GM12878 (cell line): Measurements from ENCODE around the gene CHST5. TPM values are rescaled to one million over a fixed set of nuclear protein-coding genes. Genes with fewer than 3 reads are reported as not detected.

Experiments used
- ATAC-seq: fragments of 200-7000 bp; cut with Tn5 transposase; 3 replicates; pipeline ENCODE4 v1.9.1; 2020; ENCODE audit warnings: mild to moderate bottlenecking, moderate library complexity
- BruUV-seq: library from RNA; stranded (reverse); fragments of 400-500 nt; replicated peaks from 2 replicates; lab custom pipeline; 2021; lab: Mats Ljungman, UMichigan
- CTCF ChIA-PET: fragments of 300-600 bp; sonication (Branson Sonifier 250); formaldehyde crosslinking; extraction: SDS; loops from one replicate; lab custom pipeline; 2021; ENCODE audit warnings: inconsistent platforms; lab: Yijun Ruan, JAX
- POLR2A ChIA-PET: fragments of 350-600 bp; formaldehyde crosslinking; extraction: SDS; loops from one replicate; lab custom pipeline; 2021; ENCODE audit warnings: inconsistent platforms; lab: Charles Lee
- RAD21 ChIA-PET: fragments of 300-600 bp; sonication (Branson Sonifier 250); formaldehyde crosslinking; loops from one replicate; lab custom pipeline; 2023; ENCODE audit warnings: antibody characterized with exemption; ENCODE audit not compliant: unreplicated experiment; lab: Charles Lee
- SMC1A ChIA-PET: fragments of 300-600 bp; sonication (Branson Sonifier 250); formaldehyde crosslinking; loops from one replicate; lab custom pipeline; 2023; ENCODE audit not compliant: unreplicated experiment, uncharacterized antibody; lab: Charles Lee
- DNase-seq: peaks from one replicate; pipeline ENCODE4 v3.0.0-alpha.2; 2011; ENCODE audit warnings: low read depth, low spot score
- FAIRE-seq: peaks from 3 replicates; lab custom pipeline; 2011; peaks lifted over from hg19 to GRCh38; lab: Jason Lieb, UNC
- H2AFZ ChIP-seq: 2 replicates; pipeline ENCODE4 v1.6.0; 2011; ENCODE audit warnings: low read depth, low read length, control low read depth; ENCODE audit not compliant: control insufficient read depth
- H3K27ac ChIP-seq: 2 replicates; pipeline ENCODE4 v1.5.1; 2011; ENCODE audit warnings: control low read depth; ENCODE audit not compliant: control insufficient read depth, insufficient read depth
- H3K27me3 ChIP-seq, 2 experiments: replicated peaks in 1 of 2; 2 replicates each; pipeline versions ENCODE4 v1.6.0 to v1.6.1; 2011; ENCODE audit warnings: low read length in 1 of 2; ENCODE audit not compliant: control insufficient read depth in 2 of 2, insufficient read depth in 2 of 2
- H3K36me3 ChIP-seq, 2 experiments: 2 replicates each; pipeline ENCODE4 v1.5.1; 2011; ENCODE audit warnings: low read length in 1 of 2; ENCODE audit not compliant: control insufficient read depth in 2 of 2, insufficient read depth in 2 of 2
- H3K4me1 ChIP-seq: 2 replicates; pipeline ENCODE4 v1.6.1; 2011; ENCODE audit warnings: mild to moderate bottlenecking, low read length, moderate library complexity, mixed read lengths; ENCODE audit not compliant: control insufficient read depth, insufficient read depth
- H3K4me2 ChIP-seq: 2 replicates; pipeline ENCODE4 v1.6.0; 2011; ENCODE audit warnings: control low read depth; ENCODE audit not compliant: control insufficient read depth, insufficient read depth
- H3K4me3 ChIP-seq: fragments of 200-600 bp; sonication (generic); 2 replicates; pipeline ENCODE4 v1.5.1; 2016
- H3K79me2 ChIP-seq: 2 replicates; pipeline ENCODE4 v1.6.0; 2011; ENCODE audit warnings: low read length; ENCODE audit not compliant: control insufficient read depth, insufficient read depth
- H3K9ac ChIP-seq: 2 replicates; pipeline ENCODE4 v1.8.0; 2011; ENCODE audit warnings: low read length, control low read depth, mixed read lengths; ENCODE audit not compliant: control insufficient read depth, insufficient read depth
- H3K9me3 ChIP-seq: replicated peaks from 3 replicates; pipeline ENCODE4 v1.5.1; 2011; ENCODE audit warnings: mild to moderate bottlenecking, low read length; ENCODE audit not compliant: control insufficient read depth, insufficient read depth
- H4K20me1 ChIP-seq: 2 replicates; pipeline ENCODE4 v1.6.0; 2011; ENCODE audit not compliant: control insufficient read depth, insufficient read depth
- ASH2L ChIP-seq: fragments of 300-600, 200-600 bp; sonication (generic); IDR thresholded peaks from 2 replicates; pipeline ENCODE4 v1.6.1; 2017; ENCODE audit warnings: low read depth, mild to moderate bottlenecking, borderline replicate concordance
- ATF2 ChIP-seq: IDR thresholded peaks from 2 replicates; pipeline ENCODE4 v1.6.1; 2012; ENCODE audit warnings: low read length, inconsistent platforms
- CBFB ChIP-seq: IDR thresholded peaks from 2 replicates; pipeline ENCODE4 v1.6.1; 2016; ENCODE audit warnings: antibody characterized with exemption, low read depth
- KAT2A ChIP-seq: conservative IDR thresholded peaks from 2 replicates; pipeline ENCODE4 v1.6.1; 2011; ENCODE audit warnings: low read depth, low read length; ENCODE audit not compliant: control insufficient read depth
- MEF2A ChIP-seq: IDR thresholded peaks from 2 replicates; pipeline ENCODE4 v1.6.1; 2011; ENCODE audit warnings: low read depth, mild to moderate bottlenecking, low read length, moderate library complexity; ENCODE audit not compliant: insufficient read depth
- MLLT1 ChIP-seq: fragments of 450-650 bp; IDR thresholded peaks from 2 replicates; pipeline ENCODE4 v1.6.1; 2016; ENCODE audit warnings: mild to moderate bottlenecking
- PML ChIP-seq: IDR thresholded peaks from 2 replicates; pipeline ENCODE4 v1.6.1; 2012; ENCODE audit warnings: low read length, inconsistent platforms
- RUNX3 ChIP-seq: IDR thresholded peaks from 2 replicates; pipeline ENCODE4 v1.6.1; 2012; ENCODE audit warnings: low read length, inconsistent platforms
- YY1 ChIP-seq: IDR thresholded peaks from 2 replicates; pipeline ENCODE4 v1.6.1; 2011; ENCODE audit warnings: low read depth, mild to moderate bottlenecking, low read length
- WGBS: methylation state at CpG from one replicate; pipeline ENCODE4 v1.1.6; 2016; ENCODE audit warnings: low lambda C conversion rate; ENCODE audit not compliant: insufficient replicate concordance, insufficient coverage; ENCODE audit errors: missing lambda C conversion rate; 5-methylcytosine and 5-hydroxymethylcytosine counted together
- in situ Hi-C: fragments of 300-500 bp; cut with MboI; formaldehyde crosslinking; loops from 9 replicates; pipeline ENCODE4 v1.14.3; 2018; ENCODE audit warnings: mixed read lengths
- intact Hi-C: fragments of 100-400 bp; cut with micrococcal nuclease; formaldehyde crosslinking; loops from one replicate; pipeline ENCODE4 v1.14.2; 2022; ENCODE audit not compliant: unreplicated experiment
- polyA plus RNA-seq, 11 experiments: library from polyadenylated mRNA; depleted of rRNA in 4 of 11; unstranded in 6 of 11; stranded (reverse) in 5 of 11; fragments of >200 nt; fragmentation: Nextera tagmentation in 4 of 11; fragmentation: Illumina TruSeq in 1 of 11; extraction: Ambion mirVana in 4 of 11; extraction: Trizol in 1 of 11; gene quantifications; 1 replicate in 1 of 11; 2 replicates in 10 of 11; pipeline versions ENCODE4 v1.2.1 to v1.2.3, GENCODE V29; 2011 to 2016; ENCODE audit warnings: inconsistent platforms in 2 of 11, missing spikeins in 2 of 11, low read depth in 1 of 11
- total RNA-seq, 4 experiments: library from RNA; depleted of rRNA in 3 of 4; stranded (reverse); fragments of >200 nt in 3 of 4; fragmentation: Illumina TruSeq in 1 of 4; extraction: Trizol in 1 of 4; gene quantifications; 2 replicates each; pipeline versions ENCODE4 v1.2.1 to v1.2.3, GENCODE V29; 2013 to 2021

The CHST5 gene
- total and polyA plus RNA-seq, 10 of the 15 experiments (the other 5 are each of a cell fraction or from before 2014, with no cell fraction given) = 0.04 to 0.43 (median 0.14) TPM; not detected in 6

GRCh38 chr16:75579281-75579834 lies 43.5 kb upstream of the CHST5 start:
- Histone ChIP-seq H3K36me3 (peaks cover 1 to 10% of the 10 kb centered on the region in 2 experiments), H3K27ac (peak overlapping the region; percentile 36), H3K4me1 (peaks cover 36% of the 10 kb centered on the region), H3K9me3 (no peaks in the 10 kb centered on the region), H3K27me3 (no peaks in the 10 kb centered on the region), H3K79me2 (peaks cover 10% of the 10 kb centered on the region), H4K20me1 (no peaks in the 10 kb centered on the region), H2AFZ (no peak overlapping the region), H3K9ac (no peak overlapping the region), H3K4me3 (no peak overlapping the region), H3K4me2 (peak overlapping the region; percentile 51)
- DNase-seq = no peak
- peak; percentile 21 for ATAC-seq
- no peak for TF ChIP-seq ASH2L
- TF ChIP-seq MLLT1 = 0 out of 2 replicates have a peak, but pooled peaks have one; percentile 21
- TF ChIP-seq MEF2A = peak; percentile 76; the same call in 1 of the 2 replicates
- TF ChIP-seq KAT2A = no peak
- TF ChIP-seq PML = peak; percentile 50
- peak; percentile 30; the same call in 1 of the 2 replicates for TF ChIP-seq ATF2
- TF ChIP-seq YY1 = peak; percentile 27; the same call in 1 of the 2 replicates
- peak; percentile 92 for TF ChIP-seq RUNX3
- TF ChIP-seq CBFB = peak; percentile 9; the same call in 1 of the 2 replicates
- ChIA-PET SMC1A (interaction anchor here (0.7 to 2.1 kb wide), 5 partner anchors 12 to 104 kb away, joined by 3 to 6 read pairs (median 3); partner anchors contain the start of gene ADAT1), POLR2A (interaction anchor here (2.8 kb wide), 1 partner anchor 14 kb away, joined by 11 read pairs; the partner anchor contains the start of gene GABARAPL2), CTCF (interaction anchor here (0.8 to 1.8 kb wide), 5 partner anchors 23 to 125 kb away, joined by 3 to 7 read pairs (median 3); partner anchors contain the start of gene TMEM231), RAD21 (interaction anchor here (1.0 kb wide), 1 partner anchor 30 kb away, joined by 4 read pairs; no protein-coding TSS in a partner anchor)
- in situ Hi-C loops (no loop called here), intact Hi-C loops (no loop called here)
- WGBS = 30% methylated on average over 7 of the region's 7 CpGs
- FAIRE-seq = no peak
- no TSS peak for BruUV-seq
